Loucy (cell line): ENCODE results near the gene RPH3AL.

ENCODE experiments used
- H2AFZ ChIP-seq: fragments of 200-600 bp; sonication (generic); 2 replicates; pipeline ENCODE4 v1.6.0; 2016; ENCODE audit warnings: antibody characterized with exemption, mild to moderate bottlenecking, low read length, moderate library complexity
- H3F3A ChIP-seq: fragments of 200-600 bp; 2 replicates; pipeline ENCODE4 v1.6.0; 2016; ENCODE audit warnings: antibody characterized with exemption, low read depth, mild to moderate bottlenecking
- H3K27me3 ChIP-seq: fragments of 200-600 bp; sonication (generic); 2 replicates; pipeline ENCODE4 v1.6.1; 2014; ENCODE audit warnings: low read length, mild to moderate bottlenecking; ENCODE audit not compliant: insufficient read depth, poor library complexity, severe bottlenecking
- H3K36me3 ChIP-seq: fragments of 200-600 bp; sonication (generic); 2 replicates; pipeline ENCODE4 v1.6.1; 2016; ENCODE audit warnings: low read length; ENCODE audit not compliant: insufficient read depth
- H3K4me1 ChIP-seq: fragments of 200-600 bp; sonication (generic); 2 replicates; pipeline ENCODE4 v1.5.1; 2014; ENCODE audit warnings: low read length, mild to moderate bottlenecking; ENCODE audit not compliant: insufficient read depth, poor library complexity, severe bottlenecking
- H3K4me2 ChIP-seq: fragments of 200-600 bp; sonication (generic); 2 replicates; pipeline ENCODE4 v1.6.0; 2014; ENCODE audit warnings: antibody characterized with exemption, low read length, low read depth, mild to moderate bottlenecking; ENCODE audit not compliant: poor library complexity, severe bottlenecking
- H3K4me3 ChIP-seq: fragments of 200-600 bp; sonication (generic); 2 replicates; pipeline ENCODE4 v1.5.1; 2014; ENCODE audit warnings: low read length, mild to moderate bottlenecking, mixed read lengths; ENCODE audit not compliant: poor library complexity, severe bottlenecking
- H3K79me2 ChIP-seq: fragments of 200-600 bp; sonication (generic); 2 replicates; pipeline ENCODE4 v1.6.1; 2014; ENCODE audit warnings: low read length; ENCODE audit not compliant: insufficient read depth
- H3K9ac ChIP-seq: fragments of 200-600 bp; sonication (generic); 2 replicates; pipeline ENCODE4 v1.6.0; 2014; ENCODE audit warnings: mild to moderate bottlenecking, low read depth, low read length, moderate library complexity; ENCODE audit not compliant: poor library complexity, severe bottlenecking
- H3K9me2 ChIP-seq: fragments of 200-600 bp; sonication (generic); replicated peaks from 2 replicates; pipeline ENCODE4 v1.6.1; 2016; ENCODE audit warnings: low read depth, low read length, mixed read lengths
- H3K9me3 ChIP-seq: fragments of 200-600 bp; sonication (generic); 2 replicates; pipeline ENCODE4 v1.6.1; 2014; ENCODE audit warnings: mild to moderate bottlenecking, antibody characterized with exemption, low read length, low read depth; ENCODE audit not compliant: insufficient read depth
- H4K20me1 ChIP-seq: fragments of 200-600 bp; sonication (generic); 2 replicates; pipeline ENCODE4 v1.6.0; 2014; ENCODE audit warnings: antibody characterized with exemption, low read length, mild to moderate bottlenecking; ENCODE audit not compliant: insufficient read depth, poor library complexity, severe bottlenecking
- CTCF ChIP-seq: fragments of 200-600 bp; sonication (generic); conservative IDR thresholded peaks from 2 replicates; pipeline ENCODE4 v1.5.1; 2014; ENCODE audit warnings: mild to moderate bottlenecking, antibody characterized with exemption, low read length
- EZH2phosphoT487 ChIP-seq: fragments of 200-600 bp; IDR thresholded peaks from 2 replicates; pipeline ENCODE4 v1.6.1; 2018; ENCODE audit warnings: antibody characterized with exemption, mild to moderate bottlenecking, moderate library complexity, borderline replicate concordance

Gene RPH3AL

GRCh38 chr17:303168-303567, 49.4 kb downstream of the RPH3AL start:
- H3K27me3 ChIP-seq, result no peaks in the 10 kb centered on the region
- no peak overlapping the region for H3K9ac ChIP-seq
- no peaks in the 10 kb centered on the region for H3F3A ChIP-seq
- H3K9me3 ChIP-seq, result no peaks in the 10 kb centered on the region
- H3K4me1 ChIP-seq, result no peaks in the 10 kb centered on the region
- H2AFZ ChIP-seq, result no peak overlapping the region
- H3K9me2 ChIP-seq, result no peaks in the 10 kb centered on the region
- no peaks in the 10 kb centered on the region for H4K20me1 ChIP-seq
- no peak for TF ChIP-seq EZH2phosphoT487
- TF ChIP-seq CTCF, result no peak
- H3K79me2 ChIP-seq, result no peaks in the 10 kb centered on the region
- H3K4me3 ChIP-seq, result no peak overlapping the region
- H3K4me2 ChIP-seq, result no peak overlapping the region
- no peaks in the 10 kb centered on the region for H3K36me3 ChIP-seq

DNA sequence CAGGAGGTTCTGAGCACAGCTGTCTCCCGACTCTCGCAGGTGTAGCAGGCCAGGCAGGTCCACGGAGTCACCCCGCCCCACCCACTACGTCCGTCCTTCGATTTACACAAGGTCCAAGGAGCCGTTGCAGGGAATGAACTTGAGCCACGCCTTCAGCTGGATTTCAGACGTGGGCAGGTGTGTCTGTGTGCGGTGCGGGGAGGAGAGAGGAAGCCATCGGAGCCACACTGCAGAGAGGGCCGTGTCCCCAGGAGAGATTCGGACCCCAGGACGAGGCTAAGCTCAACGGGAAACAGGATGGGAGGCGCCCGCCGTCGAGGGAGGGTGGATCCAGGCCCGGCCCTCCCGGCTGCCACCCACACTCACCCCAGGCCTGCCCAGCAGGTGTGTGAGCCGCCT, 50.3 kb downstream of the RPH3AL start:
- Histone ChIP-seq H3K9ac (no peak overlapping the region), H3K4me3 (no peak overlapping the region), H3K36me3 (no peaks in the 10 kb centered on the region), H3K9me3 (no peaks in the 10 kb centered on the region), H3K4me1 (no peaks in the 10 kb centered on the region), H4K20me1 (no peaks in the 10 kb centered on the region), H3K27me3 (no peaks in the 10 kb centered on the region), H2AFZ (no peak overlapping the region), H3F3A (no peaks in the 10 kb centered on the region), H3K79me2 (no peaks in the 10 kb centered on the region), H3K9me2 (no peaks in the 10 kb centered on the region), H3K4me2 (no peak overlapping the region)
- TF ChIP-seq CTCF (no peak), EZH2phosphoT487 (no peak)

GRCh38 chr17:301681-302299, 50.8 kb downstream of the RPH3AL start:
- Histone ChIP-seq H3K4me3 (no peak overlapping the region), H3K27me3 (no peaks in the 10 kb centered on the region), H3F3A (no peaks in the 10 kb centered on the region), H3K9me2 (no peaks in the 10 kb centered on the region), H3K4me1 (no peaks in the 10 kb centered on the region), H3K4me2 (no peak overlapping the region), H3K36me3 (no peaks in the 10 kb centered on the region), H2AFZ (no peak overlapping the region), H3K9me3 (no peaks in the 10 kb centered on the region), H3K79me2 (no peaks in the 10 kb centered on the region), H4K20me1 (no peaks in the 10 kb centered on the region), H3K9ac (no peak overlapping the region)
- TF ChIP-seq CTCF (no peak), EZH2phosphoT487 (no peak)
